NCI-H226 (cell line): ENCODE data around the gene NAV3.

Source experiments
- DNase-seq: peaks from one replicate; pipeline ENCODE4 v3.0.0-alpha.2; 2015

NAV3 gene

GRCh38 chr12:77847680-77848431 is 17.2 kb downstream of the NAV3 start:
- peak; percentile 93 for DNase-seq

DNA sequence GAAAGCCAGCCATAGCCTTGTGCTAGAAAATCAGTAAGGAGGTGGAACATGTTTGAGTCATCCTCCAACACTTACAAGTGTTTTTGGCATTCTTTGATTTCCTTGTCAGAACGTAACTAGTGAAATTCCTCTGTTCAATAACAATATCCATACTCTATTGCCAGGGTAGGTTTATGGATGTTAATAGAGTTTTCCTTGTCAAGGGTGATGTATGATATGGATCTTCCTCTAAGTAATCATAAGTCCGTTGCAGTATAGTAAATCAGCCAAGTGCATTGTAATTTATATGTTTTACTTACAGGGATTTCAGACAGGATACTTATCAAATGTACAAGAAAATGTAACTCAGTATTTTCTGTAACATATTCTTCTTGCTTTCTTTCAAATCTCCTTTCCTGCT is 19.4 kb downstream of the NAV3 start:
- no peak for DNase-seq

- DNase-seq: no peak
Measured at GRCh38 chr12:77850698-77851097, 20.0 kb downstream of the NAV3 start.

GRCh38 chr12:77855548-77855947 is 24.9 kb downstream of the NAV3 start:
- no peak for DNase-seq

DNA sequence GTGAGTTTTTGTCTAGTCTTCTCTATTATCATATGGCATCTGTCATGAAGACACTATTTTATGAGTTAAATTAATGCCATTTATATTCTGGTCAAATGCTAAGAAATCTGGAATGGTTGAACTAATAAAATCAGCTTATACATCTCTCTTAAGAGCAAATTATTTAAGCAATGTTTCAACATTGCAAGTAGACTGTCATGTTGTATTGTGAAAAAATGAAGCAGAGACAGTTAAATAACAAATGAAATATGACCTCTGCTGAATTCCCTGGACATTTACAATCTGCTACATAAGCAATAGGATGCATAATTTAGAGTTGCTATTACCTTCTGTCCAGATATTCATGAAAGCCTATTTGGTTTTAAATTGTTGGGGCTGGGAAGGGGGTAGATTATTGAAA is 30.6 kb downstream of the NAV3 start:
- DNase-seq: no peak

DNA sequence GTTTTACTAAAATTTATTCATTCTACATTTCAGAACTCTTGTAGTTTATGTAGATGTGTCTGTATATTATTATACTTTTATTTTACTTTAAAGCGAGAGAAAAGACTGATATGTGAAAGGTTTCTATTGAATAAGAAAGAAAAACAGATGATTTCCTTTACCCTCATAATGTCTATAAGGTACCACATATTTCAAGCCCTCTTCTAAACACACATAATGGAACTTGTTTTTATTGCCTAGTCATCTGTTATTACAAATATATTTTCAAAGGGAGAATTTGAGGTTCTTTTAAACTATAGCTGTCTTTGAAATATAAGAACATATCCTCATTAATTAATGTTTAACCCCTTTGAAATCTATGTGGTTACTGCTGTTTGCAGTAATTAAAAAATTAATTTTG is 34.5 kb downstream of the NAV3 start:
- no peak for DNase-seq

DNA sequence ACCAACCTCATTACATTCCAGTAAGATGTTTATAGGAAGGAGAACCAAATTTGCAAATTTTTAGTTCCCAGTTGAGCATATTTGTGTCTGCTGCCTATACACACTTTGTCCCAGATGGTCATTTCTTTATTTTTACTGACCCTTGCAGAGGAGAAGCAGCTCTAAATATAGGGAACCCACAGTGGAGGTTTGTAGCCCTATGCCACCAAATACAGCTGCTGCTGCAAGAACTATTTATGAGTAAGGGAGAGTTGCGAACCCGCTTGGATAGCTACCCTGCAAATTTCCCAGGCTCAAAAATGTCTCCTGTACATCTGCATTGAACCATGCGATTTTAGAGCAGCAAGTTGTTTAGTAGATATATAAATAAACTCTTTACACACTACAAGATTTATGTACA is 48.2 kb downstream of the NAV3 start:
- DNase-seq: no peak

- DNase-seq: no peak
Measured at GRCh38 chr12:77882709-77883108, 52.0 kb downstream of the NAV3 start.

DNA sequence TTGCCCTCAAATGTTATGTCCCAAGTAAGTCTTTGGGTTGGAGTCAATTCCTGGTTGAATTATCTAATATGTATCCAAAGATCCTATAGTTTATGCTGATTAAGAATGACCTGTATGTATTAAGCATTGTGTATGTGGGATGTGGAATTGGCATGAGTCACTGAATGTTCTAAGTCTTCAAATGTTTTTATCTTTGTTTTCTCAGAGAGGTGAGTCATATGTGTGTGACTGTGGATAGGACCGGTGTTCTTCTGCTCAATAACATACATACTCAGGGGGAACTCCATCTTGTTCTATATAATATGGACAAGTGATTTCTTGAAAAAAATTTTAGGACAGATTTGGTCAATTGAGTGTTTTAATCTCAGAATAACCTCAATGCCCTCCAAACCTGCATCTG is 57.9 kb downstream of the NAV3 start:
- DNase-seq: peak; percentile 83

DNA sequence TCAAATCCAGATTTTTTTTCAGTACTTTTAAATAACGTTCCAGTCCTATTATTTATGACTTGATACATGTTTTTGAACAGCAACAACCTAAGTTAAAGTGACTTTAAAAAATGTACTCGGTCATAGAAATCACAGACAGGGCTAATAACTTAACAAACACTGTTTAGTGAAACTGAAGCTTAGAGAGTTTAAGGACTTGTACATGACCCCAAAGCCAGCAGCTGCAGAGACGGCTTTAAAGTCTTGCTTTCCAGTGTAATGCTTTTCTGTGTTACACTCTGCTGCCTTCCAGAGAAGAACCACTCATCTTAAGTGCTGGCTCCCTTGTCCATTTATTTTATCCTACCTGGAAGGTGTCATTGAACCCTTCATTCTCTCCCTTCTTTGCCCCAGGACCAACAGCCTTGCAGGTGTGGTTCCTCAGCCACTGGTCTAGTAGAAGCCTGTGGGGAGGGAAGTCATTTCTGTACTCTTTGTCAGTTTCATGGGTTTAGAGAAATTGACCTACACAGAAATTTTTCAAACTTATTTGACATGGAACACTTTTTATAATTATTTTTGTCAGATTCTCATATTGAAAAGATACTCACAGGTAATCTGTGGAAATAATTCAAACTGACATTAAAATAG is 60.9 kb downstream of the NAV3 start:
- no peak for DNase-seq

GRCh38 chr12:77893918-77894317 is 63.2 kb downstream of the NAV3 start:
- DNase-seq: peak; percentile 13

DNA sequence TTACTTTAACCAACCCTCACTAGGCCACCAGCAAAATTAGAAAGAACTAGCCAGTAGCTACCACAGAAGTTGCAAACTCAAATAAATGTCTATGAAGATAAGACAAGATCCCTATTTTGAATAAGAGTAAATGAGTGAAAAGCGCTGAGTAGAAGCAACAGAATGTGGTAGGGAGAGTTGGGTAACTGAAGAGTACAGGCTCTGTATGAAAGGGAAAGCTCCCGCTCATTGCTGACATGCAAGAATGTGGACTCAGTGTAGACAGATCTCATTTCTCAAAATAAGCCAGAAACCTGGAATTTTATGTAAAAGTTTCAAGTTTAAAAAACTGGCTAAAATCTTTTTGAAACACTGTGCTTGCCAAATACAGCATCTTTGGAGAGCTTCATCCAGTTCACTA is 63.9 kb downstream of the NAV3 start:
- no peak for DNase-seq

- DNase-seq: no peak
Measured at GRCh38 chr12:77895699-77896098, 65.0 kb downstream of the NAV3 start.

DNA sequence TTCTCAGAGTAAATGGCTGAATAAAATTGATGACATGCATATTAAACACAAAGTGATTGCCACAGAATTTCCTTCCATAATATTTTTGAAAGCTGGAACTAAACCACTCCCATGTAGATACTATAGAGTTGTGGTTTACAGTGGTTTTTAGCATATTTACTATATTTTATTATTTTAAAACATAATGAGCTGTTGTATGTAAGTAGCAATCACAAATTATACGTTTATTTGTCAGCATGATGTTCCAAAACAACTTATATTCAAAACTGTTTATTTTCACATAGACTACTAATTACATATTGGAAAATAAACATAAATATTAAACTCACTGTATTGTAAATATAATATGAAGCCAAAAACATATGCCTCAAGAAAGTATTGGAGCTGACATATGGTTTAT is 77.2 kb downstream of the NAV3 start:
- no peak for DNase-seq

DNA sequence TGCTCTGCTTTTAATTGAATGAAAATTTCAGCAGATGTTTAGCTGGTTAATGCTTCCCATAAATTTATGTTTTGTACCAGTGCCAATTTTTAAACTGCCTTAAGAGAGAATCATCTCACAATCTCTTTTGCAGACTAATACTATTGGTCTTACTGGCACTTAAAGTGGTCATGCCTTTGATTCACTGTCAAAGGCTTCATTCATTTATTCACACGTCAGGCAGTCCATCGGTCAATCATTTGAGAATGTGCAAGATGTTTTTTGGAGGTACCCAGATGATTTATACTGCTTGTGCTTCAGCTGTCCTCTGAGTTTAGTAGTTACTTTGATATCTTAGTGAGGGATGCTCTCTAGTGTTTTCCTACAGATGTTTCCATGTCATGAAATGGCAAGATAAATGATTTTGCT is 83.4 kb downstream of the NAV3 start:
- no peak for DNase-seq

DNA sequence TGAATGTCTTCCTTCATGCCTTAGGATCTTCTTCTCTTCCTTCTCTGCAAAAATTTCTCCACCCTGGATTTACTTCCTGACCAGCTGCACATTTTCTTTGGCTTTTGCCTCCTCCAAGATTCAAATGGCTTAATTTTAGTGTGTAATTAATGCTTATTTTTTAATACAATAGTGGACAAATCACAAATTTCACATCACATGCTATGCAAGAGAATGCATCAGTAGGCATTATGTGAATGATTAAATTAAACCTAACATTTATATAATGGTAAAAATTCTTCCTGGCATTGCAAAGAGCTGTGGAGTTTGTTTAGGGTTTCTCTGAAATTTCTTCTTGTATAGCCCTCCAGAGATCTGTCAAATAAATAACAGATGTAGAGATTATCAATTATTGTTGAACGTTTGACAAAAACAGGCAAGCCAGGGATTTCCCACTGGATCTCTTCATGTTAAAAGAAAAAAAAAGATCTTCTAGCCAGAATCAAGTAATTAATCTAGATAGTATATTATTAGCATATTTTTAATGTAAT is 84.4 kb downstream of the NAV3 start:
- no peak for DNase-seq

DNA sequence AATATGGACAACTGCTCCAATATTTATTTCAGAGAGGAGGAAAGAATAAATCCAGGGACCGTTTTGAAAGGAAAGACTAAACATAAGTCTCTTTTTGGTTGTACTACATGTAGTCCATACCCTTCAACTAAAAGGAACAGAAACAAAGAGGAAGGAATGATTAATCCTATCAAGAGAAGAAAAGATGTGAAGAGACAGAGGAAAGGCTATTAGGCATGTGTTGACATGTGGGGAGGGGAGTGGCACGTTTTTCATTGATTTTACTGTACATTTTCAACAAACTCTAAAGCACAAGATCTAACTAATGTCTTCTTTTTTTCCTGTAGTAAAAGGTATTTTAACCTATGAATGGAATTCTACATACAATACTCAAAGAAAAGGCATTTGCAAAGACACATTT is 85.6 kb downstream of the NAV3 start:
- DNase-seq: no peak

- DNase-seq: no peak
Measured at GRCh38 chr12:77918046-77918445, 87.4 kb downstream of the NAV3 start.

GRCh38 chr12:77919450-77919849 is 88.8 kb downstream of the NAV3 start:
- DNase-seq: no peak

- DNase-seq: no peak
Measured at GRCh38 chr12:77923882-77924281, 93.2 kb downstream of the NAV3 start.

DNA sequence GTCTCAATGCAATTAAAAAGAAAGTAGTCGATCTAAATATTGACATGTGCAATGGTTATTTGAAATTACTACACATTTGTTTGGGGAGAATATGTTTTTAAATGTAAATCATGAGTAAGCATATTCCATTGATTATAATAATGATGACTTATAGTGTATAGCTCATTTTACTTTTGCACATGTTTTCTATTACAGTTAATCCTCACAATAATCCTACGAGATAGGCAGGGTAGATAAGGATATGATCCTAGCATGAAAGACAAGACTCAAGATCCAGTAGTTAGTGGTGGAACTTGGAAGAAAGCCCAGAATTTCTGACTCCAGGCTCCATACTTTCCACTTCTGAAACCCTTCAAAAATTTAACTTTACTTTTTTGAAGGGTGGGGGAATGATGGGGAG is 94.0 kb downstream of the NAV3 start:
- peak; percentile 73 for DNase-seq

DNA sequence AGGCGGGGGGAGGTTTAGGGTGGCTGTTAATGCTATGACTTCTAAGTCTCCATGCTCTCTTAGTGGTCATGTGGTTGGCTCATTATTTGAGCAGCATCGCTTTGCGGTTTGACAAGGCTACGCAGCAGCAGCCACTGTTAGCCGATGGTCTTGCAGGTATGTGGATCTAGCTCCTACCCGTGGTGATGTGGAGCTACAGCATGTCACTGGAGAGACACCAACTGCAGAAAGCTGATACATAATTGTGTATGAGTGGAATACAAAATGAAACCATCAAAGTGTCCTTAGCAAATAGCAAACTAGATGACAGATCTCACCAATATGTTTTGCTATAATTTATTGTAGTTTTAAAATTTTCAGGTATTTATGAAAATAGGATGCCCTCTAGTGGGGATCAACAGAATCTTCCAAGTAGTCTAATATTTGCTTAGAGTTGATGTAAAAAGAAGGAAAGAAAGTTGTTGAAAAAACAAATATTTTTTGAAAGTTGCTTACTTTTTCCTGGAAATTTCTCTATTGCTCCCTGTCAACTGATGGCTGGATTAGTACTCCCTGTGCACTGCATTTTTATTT is 94.9 kb downstream of the NAV3 start:
- peak; percentile 84 for DNase-seq

DNA sequence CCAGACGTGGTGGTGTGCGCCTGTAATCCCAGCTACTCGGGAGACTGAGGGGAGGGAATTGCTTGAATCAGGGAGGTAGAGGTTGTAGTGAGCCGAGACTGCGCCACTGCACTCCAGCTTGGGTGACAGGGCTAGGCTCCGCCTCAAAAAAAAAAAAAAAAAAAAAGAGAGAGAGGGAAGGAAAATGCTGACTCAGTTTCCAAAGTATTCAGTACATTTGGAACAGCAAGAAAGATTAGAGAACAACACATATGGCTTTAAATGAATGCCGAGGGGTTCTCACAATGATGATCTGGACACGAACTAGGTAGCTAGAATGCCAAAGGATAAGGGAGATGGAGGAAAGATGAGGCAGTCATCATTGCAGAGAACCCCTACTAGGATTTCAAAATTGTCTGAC is 97.4 kb downstream of the NAV3 start:
- no peak for DNase-seq

GRCh38 chr12:77932216-77932615 is 101.5 kb downstream of the NAV3 start:
- DNase-seq: no peak
